Daoy (cell line): Measurements from ENCODE around the gene GH1. TPM values are rescaled to one million over a fixed set of nuclear protein-coding genes. Genes with fewer than 3 reads are reported as not detected.

Experiments used
- total RNA-seq: library from RNA; depleted of rRNA; stranded (reverse); fragments of >200 nt; shearing (Covaris generic); gene quantifications from 2 replicates; pipeline ENCODE4 v1.2.3, GENCODE V29; 2014; rRNA removed

Gene GH1
- total RNA-seq, 1 experiment from 2014 or later = not detected

Other genes with a start within 250 kb of the GH1 start
- gene LIMD2, start 218.7 kb downstream of the GH1 start, total RNA-seq = 32.3 and 41.7 TPM in 2 replicates
- gene STRADA, start 177.0 kb downstream of the GH1 start, total RNA-seq = 10.9 and 18.7 TPM in 2 replicates
- gene CCDC47, start 145.2 kb downstream of the GH1 start, total RNA-seq = 94.1 and 117 TPM in 2 replicates
- 43.3 and 48.5 TPM in 2 replicates for gene DDX42, start 144.7 kb downstream of the GH1 start, total RNA-seq
- gene PSMC5, start 91.4 kb downstream of the GH1 start, total RNA-seq = 75.3 and 98.5 TPM in 2 replicates
- gene FTSJ3, start 91.2 kb downstream of the GH1 start, total RNA-seq = 91.3 and 116 TPM in 2 replicates
- 69.4 and 73.5 TPM in 2 replicates for gene SMARCD2, start 76.2 kb downstream of the GH1 start, total RNA-seq
- not detected in 2 replicates for gene CSH2, start 45.2 kb downstream of the GH1 start, total RNA-seq
- not detected in 2 replicates for gene GH2, start 36.9 kb downstream of the GH1 start, total RNA-seq
- gene CSH1, start 22.3 kb downstream of the GH1 start, total RNA-seq = not detected in 2 replicates
- not detected in 2 replicates for gene CSHL1, start 7.6 kb downstream of the GH1 start, total RNA-seq
- 2.6 TPM in 1 of 2 replicates, not detected in the other for gene CD79B, start 13.5 kb upstream of the GH1 start, total RNA-seq
- 0.06 TPM in 1 of 2 replicates, not detected in the other for gene SCN4A, start 54.1 kb upstream of the GH1 start, total RNA-seq
- 0.17 and 1.1 TPM in 2 replicates for gene PRR29, start 79.5 kb upstream of the GH1 start, total RNA-seq
- gene ICAM2, start 101.8 kb upstream of the GH1 start, total RNA-seq = 5.0 and 7.7 TPM in 2 replicates
- gene ERN1, start 211.3 kb upstream of the GH1 start, total RNA-seq = 5.2 and 13.5 TPM in 2 replicates